ENCODE measurements around the gene UQCRHL.
A peak's percentile ranks its signal among the peaks of the same experiment; 100 is the strongest.

UQCRHL gene

DNA sequence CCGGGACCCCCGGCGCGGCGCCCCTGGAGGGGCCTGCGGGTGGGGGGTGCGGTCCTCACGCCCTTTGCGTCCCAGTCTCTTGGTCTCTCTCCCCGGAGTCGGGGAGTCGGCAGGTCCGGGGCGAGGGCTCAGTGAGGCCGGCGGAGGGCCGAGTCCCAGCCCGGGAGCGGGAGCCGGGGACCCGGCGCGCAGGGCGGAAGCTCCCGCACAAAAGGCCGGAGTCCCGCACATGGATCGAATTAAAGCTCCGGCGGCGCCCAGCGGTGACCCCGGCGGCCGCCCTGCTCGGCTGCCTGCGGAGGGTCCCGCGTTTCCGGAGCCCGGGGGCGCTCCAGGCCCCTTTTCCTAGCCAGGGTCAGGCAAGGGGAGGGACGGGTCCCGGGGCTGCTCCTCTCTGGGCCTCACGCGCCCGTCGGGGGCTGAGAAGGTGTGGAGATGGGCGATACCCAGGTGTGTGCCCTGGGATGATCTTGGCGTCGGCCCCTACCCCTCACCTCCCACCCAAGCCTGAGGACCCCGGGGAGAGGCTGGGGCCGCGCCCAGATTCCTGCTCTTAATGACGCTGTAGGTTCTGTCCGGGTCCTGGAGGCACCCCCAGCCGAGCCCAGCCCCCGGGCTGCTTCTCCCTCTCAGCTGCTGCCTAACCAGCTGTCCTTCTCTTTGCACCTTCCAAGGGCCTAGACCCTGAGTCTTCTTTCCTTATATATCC lies 48.3 kb downstream of the UQCRHL start:
- Histone ChIP-seq H2AK5ac (ENCODE audit: low read depth, low read length) (peak overlapping the region; percentile 56), H3K9ac (ENCODE audit: low read depth, low read length, poor library complexity) (peak overlapping the region; percentile 84), H3K27ac (replicated peaks; ENCODE audit: low read length) (no peak overlapping the region), H3K9me3 (replicated peaks in 1 of 2; ENCODE audit: control insufficient read depth in 2 of 2, insufficient read depth in 1 of 2, low read depth in 1 of 2, low read length in 2 of 2) (no peaks in the 10 kb centered on the region), H3K18ac (ENCODE audit: low read length) (peak overlapping the region; percentile 96), H3K27me3 (ENCODE audit: control insufficient read depth in 3 of 3, insufficient read depth in 3 of 3, low read depth in 1 of 3, low read length in 3 of 3) (peaks cover 0 to 21% (median 20%) of the 10 kb centered on the region in 3 experiments), H3K36me3 (replicated peaks in 1 of 2; ENCODE audit: control insufficient read depth in 2 of 2, insufficient read depth in 2 of 2, low read length in 2 of 2) (peaks cover 1% of the 10 kb centered on the region in 2 donors), H2BK120ac (ENCODE audit: low read depth, low read length) (peak overlapping the region; percentile 81), H3K4ac (ENCODE audit: low read length) (peak overlapping the region; percentile 76), H2BK5ac (ENCODE audit: low read length) (peak overlapping the region; percentile 75), H2AFZ (ENCODE audit: low read length) (peak overlapping the region; percentile 93), H3K23ac (ENCODE audit: low read depth, low read length, poor library complexity) (peak overlapping the region; percentile 85), H3K4me1 (ENCODE audit: control insufficient read depth in 2 of 2, insufficient read depth in 1 of 2, low read depth in 1 of 2, low read length in 2 of 2) (peaks cover 24 to 29% of the 10 kb centered on the region in 2 donors), H3K79me1 (ENCODE audit: low read depth, low read length) (peaks cover 6% of the 10 kb centered on the region), H3K14ac (ENCODE audit: low read length) (peak overlapping the region; percentile 99), H2BK12ac (ENCODE audit: low read length) (no peak overlapping the region), H2BK15ac (ENCODE audit: low read length) (peak overlapping the region; percentile 85), H4K91ac (ENCODE audit: low read depth, low read length, poor library complexity) (no peak overlapping the region), H3K4me3 (ENCODE audit: low read length in 2 of 2) (peak overlapping the region; percentile 66 to 91), H4K8ac (ENCODE audit: low read depth, low read length) (peak overlapping the region; percentile 43), H3K4me2 (ENCODE audit: insufficient read depth, low read length, poor library complexity, severe bottlenecking) (peak overlapping the region; percentile 91)
- no CpG with 5 or more reads among the region's 58 CpGs for WGBS, 2 donors (ENCODE audit: extremely low coverage in 2 of 2, insufficient read length in 2 of 2, insufficient replicate concordance in 1 of 2)
- no peak for DNase-seq (ENCODE audit: low spot score)

DNA sequence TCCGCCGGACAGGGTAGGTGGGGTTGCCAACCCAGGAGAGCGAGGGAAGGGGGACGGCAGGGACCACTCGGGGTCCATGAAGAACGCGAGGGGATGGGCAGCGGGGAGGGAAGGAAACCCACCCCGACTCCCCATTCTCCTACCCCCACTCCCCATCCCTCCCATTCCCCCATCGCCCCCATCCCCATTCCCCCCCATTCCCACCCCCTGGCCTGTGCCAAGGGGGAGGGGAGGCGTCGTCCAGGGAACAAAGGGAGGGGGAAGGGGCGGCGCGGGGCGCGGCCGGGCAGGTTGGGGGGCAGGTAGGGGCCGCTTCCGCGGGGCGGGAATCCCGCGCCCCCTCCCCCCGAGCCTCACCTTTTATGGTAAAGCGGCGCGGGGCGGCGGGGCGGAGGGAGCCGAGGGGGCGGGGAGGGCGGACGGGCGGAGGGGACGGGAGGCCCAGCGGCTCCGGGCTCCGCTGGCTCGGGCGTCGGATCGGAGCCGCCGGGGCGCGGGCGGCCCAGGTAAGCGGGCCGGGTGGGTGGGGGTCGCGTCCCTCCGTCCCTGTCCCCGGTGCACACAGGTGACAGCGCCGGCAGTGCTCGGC lies 49.0 kb downstream of the UQCRHL start, which contains the start of gene FBLIM1:
FBLIM1 (plus strand) TSS at position 453 of the 589 bp plus-strand sequence. CDS start 6,189 bp downstream, outside the sequence.
- Histone ChIP-seq H3K79me1 (ENCODE audit: low read depth, low read length) (peaks cover 6% of the 10 kb centered on the region), H3K23ac (ENCODE audit: low read depth, low read length, poor library complexity) (peak within 1 kb of the TSS; percentile 85), H4K91ac (ENCODE audit: low read depth, low read length, poor library complexity) (no peak within 1 kb of the TSS), H3K4me3 (ENCODE audit: low read length in 2 of 2) (peak within 1 kb of the TSS; percentile 66 to 91), H3K9me3 (replicated peaks in 1 of 2; ENCODE audit: control insufficient read depth in 2 of 2, insufficient read depth in 1 of 2, low read depth in 1 of 2, low read length in 2 of 2) (no peaks in the 10 kb centered on the region), H4K8ac (ENCODE audit: low read depth, low read length) (peak within 1 kb of the TSS; percentile 96), H2BK5ac (ENCODE audit: low read length) (peak within 1 kb of the TSS; percentile 75), H3K27me3 (ENCODE audit: control insufficient read depth in 3 of 3, insufficient read depth in 3 of 3, low read depth in 1 of 3, low read length in 3 of 3) (peaks cover 0 to 21% (median 20%) of the 10 kb centered on the region in 3 experiments), H3K27ac (replicated peaks; ENCODE audit: low read length) (no peak within 1 kb of the TSS), H3K4me1 (ENCODE audit: control insufficient read depth in 2 of 2, insufficient read depth in 1 of 2, low read depth in 1 of 2, low read length in 2 of 2) (peaks cover 24 to 32% of the 10 kb centered on the region in 2 donors), H2BK120ac (ENCODE audit: low read depth, low read length) (peak within 1 kb of the TSS; percentile 87), H3K4ac (ENCODE audit: low read length) (peak within 1 kb of the TSS; percentile 76), H3K4me2 (ENCODE audit: insufficient read depth, low read length, poor library complexity, severe bottlenecking) (peak within 1 kb of the TSS; percentile 91), H3K18ac (ENCODE audit: low read length) (peak within 1 kb of the TSS; percentile 96), H3K9ac (ENCODE audit: low read depth, low read length, poor library complexity) (peak within 1 kb of the TSS; percentile 84), H3K36me3 (replicated peaks in 1 of 2; ENCODE audit: control insufficient read depth in 2 of 2, insufficient read depth in 2 of 2, low read length in 2 of 2) (no peaks in the 10 kb centered on the region), H2BK15ac (ENCODE audit: low read length) (peak within 1 kb of the TSS; percentile 96), H2BK12ac (ENCODE audit: low read length) (peak within 1 kb of the TSS; percentile 90), H2AK5ac (ENCODE audit: low read depth, low read length) (peak within 1 kb of the TSS; percentile 84), H2AFZ (ENCODE audit: low read length) (peak within 1 kb of the TSS; percentile 93), H3K14ac (ENCODE audit: low read length) (peak within 1 kb of the TSS; percentile 99)
- WGBS, 2 donors (ENCODE audit: extremely low coverage in 2 of 2, insufficient read length in 2 of 2, insufficient replicate concordance in 1 of 2) = no CpG with 5 or more reads among the region's 58 CpGs
- DNase-seq (ENCODE audit: low spot score) = no peak

DNA sequence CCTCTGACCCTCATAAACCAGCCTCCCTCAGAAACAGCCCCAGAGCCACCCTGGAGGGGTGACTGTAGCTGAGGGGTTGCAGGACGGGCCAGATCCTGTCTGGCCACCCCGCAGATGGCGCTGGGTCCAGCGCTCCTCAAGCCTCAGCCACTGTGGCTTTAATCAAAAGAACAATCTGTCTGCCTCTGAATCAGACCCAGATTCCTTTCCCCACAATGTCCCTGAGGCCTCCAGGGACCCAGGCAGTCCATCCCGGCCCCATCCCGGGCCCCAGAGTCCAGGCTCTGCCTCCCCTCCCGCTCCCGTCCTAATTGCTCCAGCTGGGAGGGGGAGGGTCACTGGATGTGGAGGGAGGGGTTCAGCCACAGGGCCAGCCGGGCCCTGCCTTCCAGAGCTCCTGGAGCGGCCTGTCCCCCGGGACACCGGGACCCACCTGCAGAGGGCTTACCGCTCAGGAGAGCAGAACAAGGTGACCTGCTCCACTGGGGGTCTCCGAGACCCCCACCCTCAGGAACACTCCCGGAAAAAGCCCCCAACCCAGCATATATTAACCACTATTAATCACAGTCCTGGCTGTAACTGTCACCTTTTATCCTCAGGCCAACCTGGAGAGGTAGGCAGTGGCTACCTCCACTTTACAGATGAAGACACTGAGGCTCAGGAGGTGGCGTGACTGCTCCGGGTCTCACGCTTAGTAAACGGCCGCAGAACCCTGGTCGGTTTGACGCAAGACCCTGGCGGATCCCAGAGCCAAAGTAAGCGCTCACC lies 49.7 kb downstream of the UQCRHL start:
- no CpG with 5 or more reads among the region's 24 CpGs for WGBS, 2 donors (ENCODE audit: extremely low coverage in 2 of 2, insufficient read length in 2 of 2, insufficient replicate concordance in 1 of 2)
- H4K8ac ChIP-seq (ENCODE audit: low read depth, low read length) = peak overlapping the region; percentile 96
- H4K91ac ChIP-seq (ENCODE audit: low read depth, low read length, poor library complexity) = no peak overlapping the region
- H2BK5ac ChIP-seq (ENCODE audit: low read length) = peak overlapping the region; percentile 30
- H2BK15ac ChIP-seq (ENCODE audit: low read length) = peak overlapping the region; percentile 96
- H3K9me3 ChIP-seq (replicated peaks in 1 of 2; ENCODE audit: control insufficient read depth in 2 of 2, insufficient read depth in 1 of 2, low read depth in 1 of 2, low read length in 2 of 2) = no peaks in the 10 kb centered on the region
- no peak for DNase-seq (ENCODE audit: low spot score)
- H3K9ac ChIP-seq (ENCODE audit: low read depth, low read length, poor library complexity) = peak overlapping the region; percentile 61
- peaks cover 24 to 32% of the 10 kb centered on the region in 2 donors for H3K4me1 ChIP-seq (ENCODE audit: control insufficient read depth in 2 of 2, insufficient read depth in 1 of 2, low read depth in 1 of 2, low read length in 2 of 2)
- H3K79me1 ChIP-seq (ENCODE audit: low read depth, low read length) = peaks cover 6% of the 10 kb centered on the region
- no peak overlapping the region for H3K23ac ChIP-seq (ENCODE audit: low read depth, low read length, poor library complexity)
- H3K27ac ChIP-seq (replicated peaks; ENCODE audit: low read length) = no peak overlapping the region
- H3K4ac ChIP-seq (ENCODE audit: low read length) = no peak overlapping the region
- peak overlapping the region; percentile 90 for H3K18ac ChIP-seq (ENCODE audit: low read length)
- no peaks in the 10 kb centered on the region for H3K36me3 ChIP-seq (replicated peaks in 1 of 2; ENCODE audit: control insufficient read depth in 2 of 2, insufficient read depth in 2 of 2, low read length in 2 of 2)
- H2BK120ac ChIP-seq (ENCODE audit: low read depth, low read length) = peak overlapping the region; percentile 87
- peak overlapping the region; percentile 77 for H3K4me2 ChIP-seq (ENCODE audit: insufficient read depth, low read length, poor library complexity, severe bottlenecking)
- peaks cover 0 to 21% (median 20%) of the 10 kb centered on the region in 3 experiments for H3K27me3 ChIP-seq (ENCODE audit: control insufficient read depth in 3 of 3, insufficient read depth in 3 of 3, low read depth in 1 of 3, low read length in 3 of 3)
- peak overlapping the region; percentile 93 for H2AFZ ChIP-seq (ENCODE audit: low read length)
- peak overlapping the region; percentile 46 to 66 for H3K4me3 ChIP-seq (ENCODE audit: low read length in 2 of 2)
- peak overlapping the region; percentile 90 for H2BK12ac ChIP-seq (ENCODE audit: low read length)
- H3K14ac ChIP-seq (ENCODE audit: low read length) = peak overlapping the region; percentile 57
- H2AK5ac ChIP-seq (ENCODE audit: low read depth, low read length) = peak overlapping the region; percentile 86

Data from neuronal stem cell (in vitro differentiated cells).